GM12878 (cell line): ENCODE measurements around the gene WIPF1. TPM values are rescaled to one million over a fixed set of nuclear protein-coding genes. Genes with fewer than 3 reads are reported as not detected.

ENCODE experiments used
- ATAC-seq: fragments of 200-7000 bp; cut with Tn5 transposase; 3 replicates; pipeline ENCODE4 v1.9.1; 2020; ENCODE audit warnings: mild to moderate bottlenecking, moderate library complexity
- BruUV-seq: library from RNA; stranded (reverse); fragments of 400-500 nt; replicated peaks from 2 replicates; lab custom pipeline; 2021; lab: Mats Ljungman, UMichigan
- CTCF ChIA-PET: fragments of 300-600 bp; sonication (Branson Sonifier 250); formaldehyde crosslinking; extraction: SDS; loops from one replicate; lab custom pipeline; 2021; ENCODE audit warnings: inconsistent platforms; lab: Yijun Ruan, JAX
- POLR2A ChIA-PET: fragments of 350-600 bp; formaldehyde crosslinking; extraction: SDS; loops from one replicate; lab custom pipeline; 2021; ENCODE audit warnings: inconsistent platforms; lab: Charles Lee
- RAD21 ChIA-PET: fragments of 300-600 bp; sonication (Branson Sonifier 250); formaldehyde crosslinking; loops from one replicate; lab custom pipeline; 2023; ENCODE audit warnings: antibody characterized with exemption; ENCODE audit not compliant: unreplicated experiment; lab: Charles Lee
- SMC1A ChIA-PET: fragments of 300-600 bp; sonication (Branson Sonifier 250); formaldehyde crosslinking; loops from one replicate; lab custom pipeline; 2023; ENCODE audit not compliant: unreplicated experiment, uncharacterized antibody; lab: Charles Lee
- DNase-seq: peaks from one replicate; pipeline ENCODE4 v3.0.0-alpha.2; 2011; ENCODE audit warnings: low read depth, low spot score
- FAIRE-seq: peaks from 3 replicates; lab custom pipeline; 2011; peaks lifted over from hg19 to GRCh38; lab: Jason Lieb, UNC
- H2AFZ ChIP-seq: 2 replicates; pipeline ENCODE4 v1.6.0; 2011; ENCODE audit warnings: low read depth, low read length, control low read depth; ENCODE audit not compliant: control insufficient read depth
- H3K27ac ChIP-seq: 2 replicates; pipeline ENCODE4 v1.5.1; 2011; ENCODE audit warnings: control low read depth; ENCODE audit not compliant: control insufficient read depth, insufficient read depth
- H3K27me3 ChIP-seq, 2 experiments: replicated peaks in 1 of 2; 2 replicates each; pipeline versions ENCODE4 v1.6.0 to v1.6.1; 2011; ENCODE audit warnings: low read length in 1 of 2; ENCODE audit not compliant: control insufficient read depth in 2 of 2, insufficient read depth in 2 of 2
- H3K36me3 ChIP-seq, 2 experiments: 2 replicates each; pipeline ENCODE4 v1.5.1; 2011; ENCODE audit warnings: low read length in 1 of 2; ENCODE audit not compliant: control insufficient read depth in 2 of 2, insufficient read depth in 2 of 2
- H3K4me1 ChIP-seq: 2 replicates; pipeline ENCODE4 v1.6.1; 2011; ENCODE audit warnings: mild to moderate bottlenecking, low read length, moderate library complexity, mixed read lengths; ENCODE audit not compliant: control insufficient read depth, insufficient read depth
- H3K4me2 ChIP-seq: 2 replicates; pipeline ENCODE4 v1.6.0; 2011; ENCODE audit warnings: control low read depth; ENCODE audit not compliant: control insufficient read depth, insufficient read depth
- H3K4me3 ChIP-seq: fragments of 200-600 bp; sonication (generic); 2 replicates; pipeline ENCODE4 v1.5.1; 2016
- H3K79me2 ChIP-seq: 2 replicates; pipeline ENCODE4 v1.6.0; 2011; ENCODE audit warnings: low read length; ENCODE audit not compliant: control insufficient read depth, insufficient read depth
- H3K9ac ChIP-seq: 2 replicates; pipeline ENCODE4 v1.8.0; 2011; ENCODE audit warnings: low read length, control low read depth, mixed read lengths; ENCODE audit not compliant: control insufficient read depth, insufficient read depth
- H3K9me3 ChIP-seq: replicated peaks from 3 replicates; pipeline ENCODE4 v1.5.1; 2011; ENCODE audit warnings: mild to moderate bottlenecking, low read length; ENCODE audit not compliant: control insufficient read depth, insufficient read depth
- H4K20me1 ChIP-seq: 2 replicates; pipeline ENCODE4 v1.6.0; 2011; ENCODE audit not compliant: control insufficient read depth, insufficient read depth
- CBX5 ChIP-seq: sonication (generic); IDR thresholded peaks from 2 replicates; pipeline ENCODE4 v1.6.1; 2016; ENCODE audit warnings: low read depth, moderate library complexity, mild to moderate bottlenecking, inconsistent platforms
- CHD2 ChIP-seq: IDR thresholded peaks from 2 replicates; pipeline ENCODE4 v1.6.1; 2011; ENCODE audit warnings: low read depth, low read length, improper control_type of control experiment, borderline replicate concordance
- CHD4 ChIP-seq: fragments of 200-600 bp; sonication (generic); IDR thresholded peaks from 2 replicates; pipeline ENCODE4 v1.6.1; 2016; ENCODE audit warnings: mild to moderate bottlenecking
- CREB1 ChIP-seq: IDR thresholded peaks from 2 replicates; pipeline ENCODE4 v1.6.1; 2012; ENCODE audit warnings: low read depth, mild to moderate bottlenecking, inconsistent platforms
- EED ChIP-seq: sonication (generic); IDR thresholded peaks from 2 replicates; pipeline ENCODE4 v1.6.1; 2016; ENCODE audit warnings: antibody characterized with exemption, low read depth
- GATAD2B ChIP-seq: fragments of 450-650 bp; conservative IDR thresholded peaks from 2 replicates; pipeline ENCODE4 v1.6.1; 2017; ENCODE audit warnings: low read depth, mild to moderate bottlenecking, moderate library complexity
- HDGF ChIP-seq: fragments of 450-650 bp; IDR thresholded peaks from 2 replicates; pipeline ENCODE4 v1.6.1; 2016; ENCODE audit warnings: antibody characterized with exemption
- IKZF1 ChIP-seq: fragments of 450-650 bp; conservative IDR thresholded peaks from 2 replicates; pipeline ENCODE4 v1.6.1; 2017; ENCODE audit warnings: antibody characterized with exemption, mild to moderate bottlenecking
- IKZF2 ChIP-seq, 2 experiments: fragments of 450-650 bp; IDR thresholded peaks; 2 replicates each; pipeline ENCODE4 v1.6.1; 2017; ENCODE audit warnings: mild to moderate bottlenecking in 2 of 2, moderate library complexity in 2 of 2
- KAT2A ChIP-seq: conservative IDR thresholded peaks from 2 replicates; pipeline ENCODE4 v1.6.1; 2011; ENCODE audit warnings: low read depth, low read length; ENCODE audit not compliant: control insufficient read depth
- MXI1 ChIP-seq: fragments of 150-350 bp; IDR thresholded peaks from 2 replicates; pipeline ENCODE4 v1.6.1; 2011; ENCODE audit warnings: low read depth, mild to moderate bottlenecking, inconsistent platforms, low read length, improper control_type of control experiment
- MYB ChIP-seq: fragments of 150-350 bp; IDR thresholded peaks from 2 replicates; pipeline ENCODE4 v1.6.1; 2014; ENCODE audit warnings: mild to moderate bottlenecking, low read depth, low read length, borderline replicate concordance
- NFYB ChIP-seq: IDR thresholded peaks from 2 replicates; pipeline ENCODE4 v1.6.1; 2011; ENCODE audit warnings: low read depth, mild to moderate bottlenecking, low read length, improper control_type of control experiment, moderate library complexity; ENCODE audit not compliant: insufficient read depth
- NR2F1 ChIP-seq: fragments of 450-650 bp; conservative IDR thresholded peaks from 2 replicates; pipeline ENCODE4 v1.6.1; 2017; ENCODE audit warnings: mild to moderate bottlenecking
- PAX5 ChIP-seq: IDR thresholded peaks from 2 replicates; pipeline ENCODE4 v1.6.1; 2011; ENCODE audit warnings: low read depth, low read length, borderline replicate concordance
- PML ChIP-seq: IDR thresholded peaks from 2 replicates; pipeline ENCODE4 v1.6.1; 2012; ENCODE audit warnings: low read length, inconsistent platforms
- POLR2A ChIP-seq: IDR thresholded peaks from 2 replicates; pipeline ENCODE4 v1.6.1; 2011; ENCODE audit warnings: low read depth, mild to moderate bottlenecking, low read length
- SIX5 ChIP-seq: IDR thresholded peaks from 2 replicates; pipeline ENCODE4 v1.6.1; 2011; ENCODE audit warnings: mild to moderate bottlenecking, low read depth, low read length, moderate library complexity; ENCODE audit not compliant: severe bottlenecking
- SREBF2 ChIP-seq: IDR thresholded peaks from 2 replicates; pipeline ENCODE4 v1.6.1; 2012; ENCODE audit warnings: mild to moderate bottlenecking, low read length
- SRF ChIP-seq, 2 experiments: IDR thresholded peaks; 2 replicates each; pipeline ENCODE4 v1.6.1; 2011; ENCODE audit warnings: low read depth in 2 of 2, low read length in 2 of 2, mild to moderate bottlenecking in 1 of 2, moderate library complexity in 1 of 2
- ZNF217 ChIP-seq: fragments of 450-650 bp; IDR thresholded peaks from 2 replicates; pipeline ENCODE4 v1.6.1; 2017; ENCODE audit warnings: antibody characterized with exemption, mild to moderate bottlenecking
- WGBS: methylation state at CpG from one replicate; pipeline ENCODE4 v1.1.6; 2016; ENCODE audit warnings: low lambda C conversion rate; ENCODE audit not compliant: insufficient replicate concordance, insufficient coverage; ENCODE audit errors: missing lambda C conversion rate; 5-methylcytosine and 5-hydroxymethylcytosine counted together
- in situ Hi-C: fragments of 300-500 bp; cut with MboI; formaldehyde crosslinking; loops from 9 replicates; pipeline ENCODE4 v1.14.3; 2018; ENCODE audit warnings: mixed read lengths
- intact Hi-C: fragments of 100-400 bp; cut with micrococcal nuclease; formaldehyde crosslinking; loops from one replicate; pipeline ENCODE4 v1.14.2; 2022; ENCODE audit not compliant: unreplicated experiment
- polyA plus RNA-seq, 11 experiments: library from polyadenylated mRNA; depleted of rRNA in 4 of 11; unstranded in 6 of 11; stranded (reverse) in 5 of 11; fragments of >200 nt; fragmentation: Nextera tagmentation in 4 of 11; fragmentation: Illumina TruSeq in 1 of 11; extraction: Ambion mirVana in 4 of 11; extraction: Trizol in 1 of 11; gene quantifications; 1 replicate in 1 of 11; 2 replicates in 10 of 11; pipeline versions ENCODE4 v1.2.1 to v1.2.3, GENCODE V29; 2011 to 2016; ENCODE audit warnings: inconsistent platforms in 2 of 11, missing spikeins in 2 of 11, low read depth in 1 of 11
- total RNA-seq, 4 experiments: library from RNA; depleted of rRNA in 3 of 4; stranded (reverse); fragments of >200 nt in 3 of 4; fragmentation: Illumina TruSeq in 1 of 4; extraction: Trizol in 1 of 4; gene quantifications; 2 replicates each; pipeline versions ENCODE4 v1.2.1 to v1.2.3, GENCODE V29; 2013 to 2021
- TF ChIP-seq, protein P1 (sequence below): fragments of 450-650 bp; IDR thresholded peaks from 2 replicates; pipeline ENCODE4 v1.6.1; 2017; ENCODE audit warnings: mild to moderate bottlenecking, moderate library complexity
- TF ChIP-seq, protein P2 (sequence below): fragments of 450-650 bp; IDR thresholded peaks from 2 replicates; pipeline ENCODE4 v1.6.1; 2016; ENCODE audit warnings: mild to moderate bottlenecking

WIPF1 gene
- total and polyA plus RNA-seq, 10 of the 15 experiments (the other 5 are each of a cell fraction or from before 2014, with no cell fraction given), result 23.1 to 188 (median 68.9) TPM

DNA sequence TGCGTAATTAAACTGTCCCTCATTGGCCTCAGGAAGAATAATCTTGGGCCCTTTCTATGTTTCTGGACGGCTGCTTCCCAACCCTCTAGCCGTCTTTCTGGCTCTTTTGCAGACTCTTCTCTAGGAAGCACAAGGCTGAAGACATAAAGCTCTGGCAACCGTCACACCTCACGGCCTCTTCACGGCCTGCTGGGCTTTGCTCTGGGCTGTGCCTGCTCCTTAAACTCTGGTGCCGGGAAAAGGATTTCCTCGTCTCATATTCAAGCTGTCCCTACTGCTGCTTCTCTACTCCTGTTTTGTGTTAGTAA lies 36.0 kb upstream of the WIPF1 start:
- peaks cover 40% of the 10 kb centered on the region for H3K79me2 ChIP-seq
- WGBS, result under 1% methylated on average over 8 of the region's 8 CpGs
- peaks cover 0 to 4% of the 10 kb centered on the region in 2 experiments; a peak in 2 of 4 replicates for H3K36me3 ChIP-seq
- FAIRE-seq (no peak), ATAC-seq (peak; percentile 54), DNase-seq (no peak)
- H3K27ac ChIP-seq, result peak overlapping the region; percentile 91
- TF ChIP-seq NR2F1, result no peak
- no peak for TF ChIP-seq MXI1
- TF ChIP-seq, protein P1, sequence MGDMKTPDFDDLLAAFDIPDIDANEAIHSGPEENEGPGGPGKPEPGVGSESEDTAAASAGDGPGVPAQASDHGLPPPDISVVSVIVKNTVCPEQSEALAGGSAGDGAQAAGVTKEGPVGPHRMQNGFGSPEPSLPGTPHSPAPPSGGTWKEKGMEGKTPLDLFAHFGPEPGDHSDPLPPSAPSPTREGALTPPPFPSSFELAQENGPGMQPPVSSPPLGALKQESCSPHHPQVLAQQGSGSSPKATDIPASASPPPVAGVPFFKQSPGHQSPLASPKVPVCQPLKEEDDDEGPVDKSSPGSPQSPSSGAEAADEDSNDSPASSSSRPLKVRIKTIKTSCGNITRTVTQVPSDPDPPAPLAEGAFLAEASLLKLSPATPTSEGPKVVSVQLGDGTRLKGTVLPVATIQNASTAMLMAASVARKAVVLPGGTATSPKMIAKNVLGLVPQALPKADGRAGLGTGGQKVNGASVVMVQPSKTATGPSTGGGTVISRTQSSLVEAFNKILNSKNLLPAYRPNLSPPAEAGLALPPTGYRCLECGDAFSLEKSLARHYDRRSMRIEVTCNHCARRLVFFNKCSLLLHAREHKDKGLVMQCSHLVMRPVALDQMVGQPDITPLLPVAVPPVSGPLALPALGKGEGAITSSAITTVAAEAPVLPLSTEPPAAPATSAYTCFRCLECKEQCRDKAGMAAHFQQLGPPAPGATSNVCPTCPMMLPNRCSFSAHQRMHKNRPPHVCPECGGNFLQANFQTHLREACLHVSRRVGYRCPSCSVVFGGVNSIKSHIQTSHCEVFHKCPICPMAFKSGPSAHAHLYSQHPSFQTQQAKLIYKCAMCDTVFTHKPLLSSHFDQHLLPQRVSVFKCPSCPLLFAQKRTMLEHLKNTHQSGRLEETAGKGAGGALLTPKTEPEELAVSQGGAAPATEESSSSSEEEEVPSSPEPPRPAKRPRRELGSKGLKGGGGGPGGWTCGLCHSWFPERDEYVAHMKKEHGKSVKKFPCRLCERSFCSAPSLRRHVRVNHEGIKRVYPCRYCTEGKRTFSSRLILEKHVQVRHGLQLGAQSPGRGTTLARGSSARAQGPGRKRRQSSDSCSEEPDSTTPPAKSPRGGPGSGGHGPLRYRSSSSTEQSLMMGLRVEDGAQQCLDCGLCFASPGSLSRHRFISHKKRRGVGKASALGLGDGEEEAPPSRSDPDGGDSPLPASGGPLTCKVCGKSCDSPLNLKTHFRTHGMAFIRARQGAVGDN, result no peak
- no peak for TF ChIP-seq SREBF2
- TF ChIP-seq EED, result peak; percentile 52
- peak; percentile 77 for TF ChIP-seq PAX5
- no peak for TF ChIP-seq KAT2A
- peak; percentile 15 for TF ChIP-seq POLR2A
- TF ChIP-seq CREB1, result no peak
- TF ChIP-seq NFYB, result no peak
- TF ChIP-seq MYB, result no peak
- TF ChIP-seq GATAD2B, result no peak
- TF ChIP-seq IKZF2 (IDR thresholded peaks at IDR 0.05), result 0 out of 4 replicates have a peak, but pooled peaks of 1 of the 2 experiments have one; percentile 16
- no peak for TF ChIP-seq CHD2
- TF ChIP-seq CHD4, result no peak
- TF ChIP-seq, protein P2, sequence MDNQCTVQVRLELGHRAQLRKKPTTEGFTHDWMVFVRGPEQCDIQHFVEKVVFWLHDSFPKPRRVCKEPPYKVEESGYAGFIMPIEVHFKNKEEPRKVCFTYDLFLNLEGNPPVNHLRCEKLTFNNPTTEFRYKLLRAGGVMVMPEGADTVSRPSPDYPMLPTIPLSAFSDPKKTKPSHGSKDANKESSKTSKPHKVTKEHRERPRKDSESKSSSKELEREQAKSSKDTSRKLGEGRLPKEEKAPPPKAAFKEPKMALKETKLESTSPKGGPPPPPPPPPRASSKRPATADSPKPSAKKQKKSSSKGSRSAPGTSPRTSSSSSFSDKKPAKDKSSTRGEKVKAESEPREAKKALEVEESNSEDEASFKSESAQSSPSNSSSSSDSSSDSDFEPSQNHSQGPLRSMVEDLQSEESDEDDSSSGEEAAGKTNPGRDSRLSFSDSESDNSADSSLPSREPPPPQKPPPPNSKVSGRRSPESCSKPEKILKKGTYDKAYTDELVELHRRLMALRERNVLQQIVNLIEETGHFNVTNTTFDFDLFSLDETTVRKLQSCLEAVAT, result no peak
- TF ChIP-seq ZNF217, result no peak
- TF ChIP-seq SRF (IDR thresholded peaks at IDR 0.05; ENCODE audit: low read depth in 2 of 2, low read length in 2 of 2), result no peak
- no peak for TF ChIP-seq PML
- TF ChIP-seq HDGF, result no peak
- 0 out of 2 replicates have a peak, but pooled peaks have one; percentile 31 for TF ChIP-seq IKZF1
- no peak for TF ChIP-seq SIX5
- no peak for TF ChIP-seq CBX5
- CTCF ChIA-PET, result interaction anchor here (1.0 to 6.8 kb wide), 17 partner anchors 10 to 170 kb away, joined by 3 to 76 read pairs (median 9); partner anchors contain the start of gene WIPF1
- no TSS peak for BruUV-seq
- intact Hi-C loops, result loop anchor here (2.0 kb wide), 1 partner anchor 37 kb away; the partner anchor contains the start of gene WIPF1
- SMC1A ChIA-PET, result interaction anchor here (1.0 to 16.0 kb wide), 14 partner anchors 8 to 141 kb away, joined by 3 to 512 read pairs (median 9); partner anchors contain the start of gene WIPF1
- peaks cover 22% of the 10 kb centered on the region for H3K4me1 ChIP-seq
- no peaks in the 10 kb centered on the region for H4K20me1 ChIP-seq
- in situ Hi-C loops, result no loop called here
- peak overlapping the region; percentile 100 for H3K4me2 ChIP-seq
- peak overlapping the region; percentile 79 for H3K9ac ChIP-seq
- H3K4me3 ChIP-seq, result peak overlapping the region; percentile 84
- POLR2A ChIA-PET, result interaction anchor here (0.9 to 4.6 kb wide), 10 partner anchors 10 to 50 kb away, joined by 3 to 72 read pairs (median 11); partner anchors contain the start of gene WIPF1
- RAD21 ChIA-PET, result interaction anchor here (0.8 to 5.5 kb wide), 14 partner anchors 10 to 171 kb away, joined by 3 to 137 read pairs (median 11); partner anchors contain the start of gene WIPF1
- no peaks in the 10 kb centered on the region for H3K9me3 ChIP-seq
- H2AFZ ChIP-seq, result peak overlapping the region; percentile 77
- no peaks in the 10 kb centered on the region for H3K27me3 ChIP-seq
